Psoas muscle (tissue), 8 donors: ENCODE data around the gene RFC4. TPM values are rescaled to one million over a fixed set of nuclear protein-coding genes. Genes with fewer than 3 reads are reported as not detected.
A peak's percentile ranks its signal among the peaks of the same experiment; 100 is the strongest.

Experiments used
- ATAC-seq, 4 donors: fragments of 200-7000 bp; cut with Tn5 transposase; one replicate each; pipeline ENCODE4 v1.9.1; 2020; ENCODE audit warnings: moderate library complexity in 3 of 4, mild to moderate bottlenecking in 2 of 4
- DNase-seq, 2 donors: peaks; one replicate each; pipeline ENCODE4 v3.0.0-alpha.2; 2020
- H3K27ac ChIP-seq: fragments of 200-600 bp; one replicate; pipeline ENCODE4 v1.8.0; 2022
- H3K27me3 ChIP-seq, 3 donors: fragments of 200-600 bp in 1 of 3; one replicate each; pipeline versions ENCODE4 v1.6.1 to v1.8.0; 2013 to 2022; ENCODE audit warnings: low read length in 2 of 3, mild to moderate bottlenecking in 2 of 3, moderate library complexity in 1 of 3; ENCODE audit not compliant: insufficient read depth in 3 of 3
- H3K36me3 ChIP-seq, 2 donors: fragments of 200-600 bp in 1 of 2; one replicate each; pipeline versions ENCODE4 v1.6.1 to v1.8.0; 2013 to 2022; ENCODE audit warnings: low read depth in 1 of 2, mild to moderate bottlenecking in 1 of 2, moderate library complexity in 1 of 2; ENCODE audit not compliant: insufficient read depth in 1 of 2
- H3K4me1 ChIP-seq: fragments of 200-600 bp; one replicate; pipeline ENCODE4 v1.8.0; 2022
- H3K4me3 ChIP-seq: fragments of 200-600 bp; one replicate; pipeline ENCODE4 v1.8.0; 2022; ENCODE audit warnings: mild to moderate bottlenecking
- H3K9me3 ChIP-seq: fragments of 200-600 bp; one replicate; pipeline ENCODE4 v1.8.0; 2022
- CTCF ChIP-seq: fragments of 200-600 bp; IDR thresholded peaks from one replicate; pipeline ENCODE4 v1.8.0; 2022; ENCODE audit warnings: antibody characterized with exemption
- WGBS, 3 donors: extraction: QIAGEN DNeasy Blood & Tissue Kit; methylation state at CpG; one replicate each; pipeline versions ENCODE4 v1.1.6 to v1.1.7; 2013; 5-methylcytosine and 5-hydroxymethylcytosine counted together
- intact Hi-C, 2 donors: fragments of 100-400 bp; cut with DNase I; formaldehyde crosslinking; loops; one replicate each; pipeline versions ENCODE4 v1.11.0 to v1.14.2; 2022
- polyA plus RNA-seq, 3 donors: library from polyadenylated mRNA; stranded (reverse); fragments of 200-250 nt; gene quantifications; one replicate each; pipeline ENCODE4 v1.2.3, GENCODE V29; 2013
- total RNA-seq, 4 donors: library from RNA; stranded (reverse); fragmentation: NEBNext Ultra II Directional in 2 of 4; extraction: Animal tissue kit (Norgen Biotek cat#: 25700) in 2 of 4; gene quantifications; one replicate each; pipeline versions ENCODE4 v1.2.1 to v1.2.4, GENCODE V29; 2021 to 2023
- donor health status: healthy with polysubstance abuse.
- donor health status: DM: no; HTN: no; CAD: no; lungs with moderate emphysema.
- donor health status: Bipolar disorder and iron deficiency.
- donor health status: healthy.
- donor health status: DM: yes; HTN: yes; CAD: no.
- donor health status: DM: no; HTN: no; CAD: no.
- donor health status: DM: no; HTN: no; CAD: no.
- donor health status: DM: yes; HTN: yes; CAD: no.

RFC4 gene
- total and polyA plus RNA-seq, 7 donors = 3.4 to 20.6 (median 8.1) TPM

GRCh38 chr3:186849374-186849975, 43.2 kb upstream of the RFC4 start:
- ATAC-seq (peak; percentile 48 to 91 (median 88)), DNase-seq (no peak)
- no peaks in the 10 kb centered on the region for H3K9me3 ChIP-seq
- intact Hi-C loops = loop anchor here (2.0 kb wide), 2 partner anchors 81 to 317 kb away; partner anchors contain the start of gene ST6GAL1 (in 1 of the 2)
- no peak overlapping the region for H3K27ac ChIP-seq
- no peaks in the 10 kb centered on the region for H3K36me3 ChIP-seq
- H3K27me3 ChIP-seq = peaks cover 0 to 13% (median 0%) of the 10 kb centered on the region in 3 donors
- TF ChIP-seq CTCF = peak; percentile 58
- 0 to 9% (median 5%) methylated on average over 1 of the region's 1 CpG for WGBS, 3 donors
- no peak overlapping the region for H3K4me3 ChIP-seq
- no peaks in the 10 kb centered on the region for H3K4me1 ChIP-seq

GRCh38 chr3:186847437-186847836, 41.2 kb upstream of the RFC4 start:
- ATAC-seq = no peak

GRCh38 chr3:186845756-186846155, 39.5 kb upstream of the RFC4 start:
- no peak overlapping the region for H3K27ac ChIP-seq
- H3K9me3 ChIP-seq = no peaks in the 10 kb centered on the region
- H3K36me3 ChIP-seq = no peaks in the 10 kb centered on the region
- DNase-seq = no peak
- H3K4me1 ChIP-seq = no peaks in the 10 kb centered on the region
- ATAC-seq = no peak
- no peak for TF ChIP-seq CTCF
- peaks cover 0 to 13% (median 0%) of the 10 kb centered on the region in 3 donors for H3K27me3 ChIP-seq
- no peak overlapping the region for H3K4me3 ChIP-seq
- 16 to 27% (median 23%) methylated on average over 10 of the region's 10 CpGs for WGBS, 3 donors
- intact Hi-C loops = no loop called here

More at GRCh38 chr3:186847437-186847836, 41.2 kb upstream of the RFC4 start:
- DNase-seq = no peak
- Histone ChIP-seq H3K4me3 (no peak overlapping the region), H3K36me3 (no peaks in the 10 kb centered on the region), H3K9me3 (no peaks in the 10 kb centered on the region), H3K4me1 (no peaks in the 10 kb centered on the region), H3K27ac (no peak overlapping the region), H3K27me3 (peaks cover 0 to 13% (median 0%) of the 10 kb centered on the region in 3 donors)
- 61 to 73% (median 71%) methylated on average over 2 of the region's 2 CpGs for WGBS, 3 donors
- no peak for TF ChIP-seq CTCF
- intact Hi-C loops = no loop called here

- 85 to 95% (median 85%) methylated on average over 11 of the region's 11 CpGs for WGBS, 3 donors
- no peaks in the 10 kb centered on the region for H3K36me3 ChIP-seq
- H3K4me3 ChIP-seq = no peak overlapping the region
- H3K27ac ChIP-seq = no peak overlapping the region
- intact Hi-C loops = no loop called here
- no peaks in the 10 kb centered on the region for H3K4me1 ChIP-seq
- ATAC-seq (no peak), DNase-seq (no peak)
- H3K9me3 ChIP-seq = no peaks in the 10 kb centered on the region
- no peak for TF ChIP-seq CTCF
- peaks cover 0 to 13% (median 0%) of the 10 kb centered on the region in 3 donors for H3K27me3 ChIP-seq
Observed at GRCh38 chr3:186844908-186845307, 38.6 kb upstream of the RFC4 start.

GRCh38 chr3:186843039-186843432, 36.8 kb upstream of the RFC4 start:
- H3K27ac ChIP-seq = no peak overlapping the region
- no peaks in the 10 kb centered on the region for H3K4me1 ChIP-seq
- peaks cover 0 to 13% (median 0%) of the 10 kb centered on the region in 3 donors for H3K27me3 ChIP-seq
- ATAC-seq = no peak
- intact Hi-C loops = no loop called here
- no peak overlapping the region for H3K4me3 ChIP-seq
- TF ChIP-seq CTCF = no peak
- WGBS, 3 donors = 88 to 94% (median 91%) methylated on average over 3 of the region's 3 CpGs
- no peaks in the 10 kb centered on the region for H3K9me3 ChIP-seq
- H3K36me3 ChIP-seq = no peaks in the 10 kb centered on the region
- no peak for DNase-seq
